ENCODE results near the gene ZNF576. TPM values are rescaled to one million over a fixed set of nuclear protein-coding genes. Genes with fewer than 3 reads are reported as not detected.
"Not testable (repeated sequence)": the region's sequence is repeated elsewhere in the genome, so short reads cannot be mapped to it uniquely, and the experiment has no call there.

Gene ZNF576
- total RNA-seq, 1 donor from 2014 or later = 9.3 TPM

- intact Hi-C loops (cut with DNase I) = loop anchor here (10.0 kb wide), 1 partner anchor 131 kb away; the partner anchor contains the start of gene LYPD3
- DNase-seq (ENCODE audit: missing footprints) (peak; percentile 75), ATAC-seq (peak; percentile 4)
These were observed 793 bp upstream of the ZNF576 start for GRCh38 chr19:43595605-43595998.

DNA sequence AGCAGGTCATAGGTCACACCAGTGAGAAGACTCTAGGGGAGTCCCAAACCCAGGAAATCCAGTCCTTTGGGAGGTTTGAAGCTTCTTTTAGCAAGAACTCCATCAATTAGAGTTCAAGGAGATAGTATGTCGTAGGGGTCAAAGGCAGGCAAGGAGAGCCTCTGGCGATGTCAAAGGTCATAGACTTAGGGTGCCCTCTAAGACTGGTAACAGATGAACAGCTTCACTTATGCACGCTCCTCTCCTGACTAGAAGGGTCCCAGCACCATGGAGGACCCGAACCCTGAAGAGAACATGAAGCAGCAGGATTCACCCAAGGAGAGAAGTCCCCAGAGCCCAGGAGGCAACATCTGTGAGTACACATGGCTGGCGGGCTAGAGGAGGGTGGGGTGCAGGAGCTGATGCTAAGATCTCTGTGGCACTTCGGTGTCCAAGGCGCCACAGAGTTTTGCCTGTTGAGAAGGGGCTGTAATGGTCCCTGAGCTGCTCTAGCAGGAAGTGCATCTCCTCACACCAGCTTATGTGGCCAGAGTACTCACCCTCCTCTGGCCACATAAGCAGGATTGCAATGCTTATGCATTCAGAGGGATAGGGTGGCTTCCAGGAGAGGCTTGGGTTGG, 557 bp downstream of the ZNF576 start:
- intact Hi-C loops (cut with DNase I) = loop anchor here (1.0 to 10.0 kb wide), 4 partner anchors 22 to 132 kb away; partner anchors contain the start of genes LYPD3, PINLYP, XRCC1 and ZNF428
- no peak for DNase-seq (ENCODE audit: missing footprints)
- no peak for ATAC-seq

GRCh38 chr19:43597876-43598275, 1.5 kb downstream of the ZNF576 start:
- intact Hi-C loops (cut with DNase I) = loop anchor here (10.0 kb wide), 1 partner anchor 133 kb away; the partner anchor contains the start of gene LYPD3
- DNase-seq (ENCODE audit: missing footprints) = no peak

DNA sequence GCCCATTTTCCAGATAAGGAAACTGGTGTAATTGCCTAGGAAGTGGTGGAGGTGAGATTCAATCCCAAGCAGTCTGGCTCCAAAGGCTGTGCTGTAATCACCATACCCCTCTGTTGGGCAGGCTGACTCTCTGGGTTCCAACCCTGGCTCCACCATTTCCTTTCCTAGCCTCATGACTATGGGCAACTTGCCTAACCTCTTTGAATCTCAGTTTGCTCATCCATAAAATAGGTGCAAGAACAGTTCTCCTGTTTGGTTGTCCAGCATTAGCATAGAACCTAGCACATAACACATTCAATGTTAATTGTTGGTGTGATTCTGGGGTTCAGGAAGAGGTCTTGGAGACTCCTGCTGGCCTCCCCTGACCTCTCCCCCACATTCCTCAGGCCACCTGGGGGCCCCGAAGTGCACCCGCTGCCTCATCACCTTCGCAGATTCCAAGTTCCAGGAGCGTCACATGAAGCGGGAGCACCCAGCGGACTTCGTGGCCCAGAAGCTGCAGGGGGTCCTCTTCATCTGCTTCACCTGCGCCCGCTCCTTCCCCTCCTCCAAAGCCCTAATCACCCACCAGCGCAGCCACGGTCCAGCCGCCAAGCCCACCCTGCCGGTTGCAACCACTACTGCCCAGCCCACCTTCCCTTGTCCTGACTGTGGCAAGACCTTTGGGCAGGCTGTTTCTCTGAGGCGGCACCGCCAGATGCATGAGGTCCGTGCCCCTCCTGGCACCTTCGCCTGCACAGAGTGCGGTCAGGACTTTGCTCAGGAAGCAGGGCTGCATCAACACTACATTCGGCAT, 2.2 kb downstream of the ZNF576 start:
- DNase-seq (ENCODE audit: missing footprints) (no peak), ATAC-seq (no peak)
- intact Hi-C loops (cut with DNase I) = loop anchor here (10.0 kb wide), 1 partner anchor 134 kb away; the partner anchor contains the start of gene LYPD3

More at GRCh38 chr19:43597876-43598275, 1.5 kb downstream of the ZNF576 start:
- no peak for ATAC-seq

GRCh38 chr19:43599635-43600295, 3.4 kb downstream of the ZNF576 start:
- no peak for ATAC-seq
- intact Hi-C loops (cut with DNase I) = loop anchor here (10.0 kb wide), 1 partner anchor 135 kb away; the partner anchor contains the start of gene LYPD3
- no peak for DNase-seq (ENCODE audit: missing footprints)

GRCh38 chr19:43600326-43600725, 3.9 kb downstream of the ZNF576 start:
- intact Hi-C loops (cut with DNase I); DNase-seq (ENCODE audit: missing footprints); ATAC-seq: not testable (repeated sequence)

- no peak for ATAC-seq
- intact Hi-C loops (cut with DNase I) = no loop called here
- DNase-seq (ENCODE audit: missing footprints) = no peak
These were observed 9.6 kb downstream of the ZNF576 start for GRCh38 chr19:43605875-43606568.

- intact Hi-C loops (cut with DNase I) = no loop called here
- ATAC-seq (no peak), DNase-seq (ENCODE audit: missing footprints) (no peak)
These were observed 10.3 kb downstream of the ZNF576 start for GRCh38 chr19:43606569-43607229.

DNA sequence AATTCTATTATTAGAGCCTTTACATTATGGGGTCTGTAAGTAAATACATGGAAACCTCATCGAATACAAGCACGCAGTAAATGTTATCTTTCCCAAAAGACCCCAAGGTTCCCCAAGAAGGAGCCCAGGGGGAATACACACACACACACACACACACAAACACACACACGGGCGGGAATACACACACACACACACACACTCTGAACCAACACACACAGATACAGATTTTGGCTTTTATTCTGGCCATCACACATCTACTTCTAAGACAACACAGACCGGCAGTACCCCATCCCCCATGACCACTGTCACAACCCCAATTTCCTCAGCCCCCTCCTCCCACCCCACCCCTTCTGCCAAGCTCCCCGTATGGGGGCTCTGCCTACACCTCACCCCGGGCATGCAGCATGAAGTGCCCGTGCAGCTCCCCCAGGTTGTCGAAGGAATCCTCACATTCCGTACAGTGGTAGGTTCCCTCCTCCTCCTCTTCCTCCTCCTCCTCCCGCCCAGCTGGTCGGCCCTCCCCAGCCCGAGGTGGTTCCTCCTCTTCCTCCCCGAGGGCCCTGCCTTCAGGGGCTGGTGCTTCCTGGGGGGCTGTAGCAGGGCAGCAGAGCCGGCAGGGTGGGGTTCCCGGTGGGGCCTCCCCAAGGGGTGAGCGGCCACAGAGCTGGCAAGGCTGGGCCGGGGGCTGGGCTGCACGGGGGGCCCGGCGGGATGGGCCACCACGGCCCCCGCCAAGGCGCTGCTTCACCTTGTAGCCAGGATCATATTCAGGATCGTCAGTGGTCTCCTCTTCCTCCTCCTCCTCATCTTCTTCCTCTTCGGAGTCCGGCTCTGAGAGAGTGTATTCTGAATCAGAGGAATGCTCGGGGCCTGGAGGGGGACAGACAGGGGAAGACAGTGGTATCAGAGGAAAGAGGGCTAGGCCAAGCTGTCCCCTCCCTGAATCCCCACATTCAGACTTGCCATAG, 11.1 kb downstream of the ZNF576 start:
- no peak for ATAC-seq
- intact Hi-C loops (cut with DNase I) = no loop called here
- DNase-seq (ENCODE audit: missing footprints) = no peak

- ATAC-seq = no peak
- intact Hi-C loops (cut with DNase I) = no loop called here
- no peak for DNase-seq (ENCODE audit: missing footprints)
These were observed 13.5 kb downstream of the ZNF576 start for GRCh38 chr19:43609872-43610271.

- no peak for ATAC-seq
- intact Hi-C loops (cut with DNase I) = no loop called here
- no peak for DNase-seq (ENCODE audit: missing footprints)
These were observed 14.1 kb downstream of the ZNF576 start for GRCh38 chr19:43610493-43610892.

GRCh38 chr19:43611788-43612187, 15.4 kb downstream of the ZNF576 start, which contains the start of gene SRRM5:
SRRM5 (plus strand) TSS chr19:43612088; CDS start chr19:43612122, 34 bp downstream.
- no peak for ATAC-seq
- no peak for DNase-seq (ENCODE audit: missing footprints)
- intact Hi-C loops (cut with DNase I) = no loop called here

- intact Hi-C loops (cut with DNase I) = no loop called here
- DNase-seq (ENCODE audit: missing footprints) (no peak), ATAC-seq (no peak)
These were observed 16.0 kb downstream of the ZNF576 start for GRCh38 chr19:43612374-43612773.

- intact Hi-C loops (cut with DNase I) = no loop called here
- ATAC-seq = no peak
- no peak for DNase-seq (ENCODE audit: missing footprints)
These were observed 19.9 kb downstream of the ZNF576 start for GRCh38 chr19:43616306-43616705.

- peak; percentile 9 for DNase-seq (ENCODE audit: missing footprints)
- no peak for ATAC-seq
- intact Hi-C loops (cut with DNase I) = no loop called here
These were observed 20.6 kb downstream of the ZNF576 start for GRCh38 chr19:43616954-43617353.

DNA sequence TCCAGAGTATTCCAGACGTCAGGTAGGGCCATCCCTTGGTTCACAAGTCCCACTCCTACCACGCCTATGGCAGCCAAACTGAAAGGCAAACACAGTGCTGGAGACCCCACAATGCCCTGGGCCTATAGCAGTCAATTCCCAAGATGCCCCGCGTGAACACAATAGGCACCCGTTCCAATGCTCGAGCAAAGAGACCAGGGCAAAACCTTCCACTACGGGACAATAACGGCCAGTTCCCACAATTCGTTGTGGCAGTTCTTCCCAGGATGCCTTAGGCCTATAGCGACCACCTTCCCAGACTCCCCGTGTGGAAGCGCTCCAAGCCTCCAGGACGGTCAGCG, 22.5 kb downstream of the ZNF576 start:
- no peak for DNase-seq (ENCODE audit: missing footprints)
- peak; percentile 20 for ATAC-seq
- intact Hi-C loops (cut with DNase I) = loop anchor here (1.0 kb wide), 1 partner anchor 23 kb away; the partner anchor contains the start of genes IRGQ and ZNF576
